ENCODE data around the gene AGK.
A peak's percentile ranks its signal among the peaks of the same experiment; 100 is the strongest.

The AGK gene

DNA sequence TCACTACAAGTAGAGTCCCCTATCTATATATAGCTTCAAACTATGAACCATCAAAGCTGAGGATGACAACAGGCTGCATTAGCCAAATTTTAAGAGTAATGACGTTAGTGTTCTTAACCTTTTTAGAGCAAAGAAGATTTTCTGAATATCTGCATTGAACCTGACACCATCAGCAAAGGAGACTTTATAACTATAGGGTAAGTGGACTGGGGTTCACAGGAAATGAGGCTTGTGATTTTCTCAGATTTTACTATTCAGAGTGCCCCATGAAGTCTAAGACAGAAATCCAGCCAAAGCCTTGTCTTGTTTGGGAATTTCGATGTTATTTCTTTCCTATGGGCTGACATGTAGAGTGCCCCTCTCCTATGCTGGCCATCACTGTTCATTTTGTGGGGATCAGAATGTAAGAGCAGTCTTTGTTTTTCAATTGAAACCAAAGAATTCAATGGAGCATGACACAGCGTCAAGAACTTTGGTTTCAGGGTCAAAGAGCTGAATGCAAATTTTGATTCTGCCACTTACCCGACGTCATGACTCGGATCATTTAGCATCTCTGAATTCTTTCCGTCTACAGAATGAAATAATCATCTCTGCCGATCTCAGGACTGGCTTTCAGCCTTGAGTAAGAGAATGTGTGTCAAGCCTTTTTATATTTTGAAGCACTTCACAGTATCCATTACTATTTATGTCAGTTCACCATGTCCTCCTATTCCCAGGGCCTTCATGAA is 98.1 kb downstream of the AGK start:
- no peak for DNase-seq

DNA sequence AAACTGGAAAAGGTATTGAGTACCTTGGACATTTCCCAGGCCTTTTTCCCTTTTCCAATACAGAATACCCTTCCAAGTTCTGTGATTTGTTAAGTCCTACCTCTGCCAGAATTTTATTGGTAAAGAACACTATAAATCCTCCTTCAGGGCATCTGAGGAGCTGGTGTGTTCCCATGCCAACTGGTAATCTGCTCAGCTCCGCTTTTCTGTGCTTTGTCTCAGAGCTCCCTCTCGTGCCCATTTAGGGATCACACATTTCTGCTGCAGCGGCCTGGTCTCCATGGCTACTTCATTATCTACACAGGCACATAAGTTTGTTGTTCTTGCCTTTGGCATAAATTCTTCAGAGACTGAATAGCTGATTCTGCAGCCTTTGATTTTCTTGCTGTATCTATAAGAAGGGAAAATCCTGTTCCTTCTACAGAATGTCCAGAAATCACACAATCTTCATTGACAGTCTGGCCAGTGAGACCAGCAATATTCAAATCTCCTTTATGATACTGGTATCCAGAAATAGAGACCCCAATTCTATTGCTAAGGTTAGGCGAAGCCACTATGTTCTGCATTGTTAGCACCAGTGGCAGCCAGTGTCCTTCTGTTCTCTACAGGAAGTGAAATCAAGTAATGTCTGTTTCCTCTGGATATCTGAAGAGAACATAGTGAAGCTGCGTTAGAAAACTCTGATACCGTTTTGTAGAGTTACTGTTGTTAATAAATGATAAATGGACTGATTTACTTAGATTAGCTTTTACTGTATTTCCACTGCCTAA is 98.8 kb downstream of the AGK start:
- peak; percentile 47 to 66 (median 61) for DNase-seq

DNA sequence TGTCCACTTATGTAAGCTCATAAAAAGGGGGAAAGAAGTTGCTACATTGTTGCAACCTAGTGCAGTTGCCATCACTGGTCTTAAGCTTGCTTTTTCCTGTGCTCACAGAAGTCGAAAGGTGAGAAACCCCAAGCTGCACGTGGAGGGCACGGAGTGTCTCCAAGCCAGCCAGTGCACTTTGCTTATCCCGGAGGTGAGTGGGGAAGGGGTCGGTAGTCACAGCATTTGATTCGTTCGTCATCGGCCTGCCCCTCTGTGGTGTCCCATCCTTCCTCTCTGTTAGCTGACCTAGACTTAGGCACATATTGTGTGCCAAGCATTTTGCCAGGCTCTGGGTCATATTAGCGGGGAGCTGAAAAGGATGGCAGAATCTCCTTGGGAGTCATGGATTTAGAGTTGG is 100.2 kb downstream of the AGK start:
- no peak for DNase-seq

DNA sequence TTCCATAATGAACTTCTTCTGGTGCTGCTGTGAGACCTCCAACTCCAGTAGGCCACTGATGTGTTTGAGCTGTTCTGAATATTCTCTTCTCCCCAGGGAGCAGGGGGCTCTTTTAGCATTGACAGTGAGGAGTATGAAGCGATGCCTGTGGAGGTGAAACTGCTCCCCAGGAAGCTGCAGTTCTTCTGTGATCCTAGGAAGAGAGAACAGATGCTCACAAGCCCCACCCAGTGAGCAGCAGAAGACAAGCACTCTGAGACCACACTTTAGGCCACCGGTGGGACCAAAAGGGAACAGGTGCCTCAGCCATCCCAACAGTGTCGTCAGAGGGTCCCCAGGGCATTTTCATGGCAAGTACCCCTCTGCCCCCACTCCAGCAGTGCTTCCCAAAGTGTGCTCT is 101.5 kb downstream of the AGK start:
- DNase-seq, result no peak

DNA sequence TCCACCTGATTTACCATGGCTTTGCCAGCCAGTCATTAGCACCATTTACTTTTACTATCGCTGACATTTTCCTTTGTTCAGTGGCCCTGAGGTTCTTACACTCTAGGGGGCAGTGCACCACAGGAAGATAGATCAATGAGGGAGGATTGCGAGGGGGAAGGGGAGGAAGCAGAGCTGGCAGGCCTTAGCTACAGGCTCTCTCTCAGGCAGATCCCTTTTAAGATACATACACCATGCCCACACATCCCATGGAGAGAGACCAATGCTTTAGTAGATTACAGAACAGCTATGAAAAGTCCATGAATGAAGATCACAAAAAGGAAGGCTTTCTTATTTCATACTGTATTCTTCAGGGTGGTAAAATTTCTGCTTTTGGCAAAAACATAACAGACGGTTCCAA is 103.3 kb downstream of the AGK start:
- peak; percentile 78 to 91 (median 87) for DNase-seq

DNA sequence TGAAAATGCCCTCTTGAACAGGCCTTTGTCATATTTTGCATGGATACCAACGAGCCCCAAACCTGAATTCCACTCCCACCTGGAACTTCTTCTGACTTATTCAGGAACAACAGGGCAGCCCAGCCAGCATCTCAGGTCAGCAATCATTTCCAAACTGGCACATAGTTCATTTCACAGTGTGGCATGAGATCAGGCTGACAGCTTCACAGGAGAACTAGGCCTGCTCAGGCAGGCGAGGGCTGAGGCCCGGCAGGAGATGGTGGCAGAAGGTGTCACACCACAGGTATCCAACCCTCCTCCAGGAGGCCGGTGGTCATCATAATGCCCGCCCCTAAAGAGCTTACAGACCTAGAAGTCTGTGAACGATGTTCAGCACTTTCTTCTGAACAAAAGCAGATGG is 108.3 kb downstream of the AGK start:
- no peak for DNase-seq

DNA sequence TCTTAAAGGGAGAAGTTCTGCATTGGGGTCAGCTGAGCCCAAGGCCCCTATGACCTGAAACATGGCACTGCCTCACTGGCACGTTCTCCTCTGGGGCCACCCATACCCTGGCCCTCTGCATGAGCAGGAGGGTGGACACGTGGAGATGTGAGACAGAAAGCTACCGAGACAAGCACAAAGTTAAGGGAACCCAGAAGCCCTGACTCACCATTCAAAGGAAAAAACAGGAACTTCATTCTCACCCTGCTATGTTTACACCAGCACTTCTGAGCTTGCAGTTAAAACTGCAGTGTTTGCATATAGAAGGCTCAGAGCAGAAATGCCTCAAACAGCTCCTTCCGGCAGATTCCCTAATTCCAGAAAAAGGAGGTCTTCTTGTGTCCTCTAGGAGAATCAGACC is 109.0 kb downstream of the AGK start:
- peak; percentile 82 to 95 (median 89) for DNase-seq

DNA sequence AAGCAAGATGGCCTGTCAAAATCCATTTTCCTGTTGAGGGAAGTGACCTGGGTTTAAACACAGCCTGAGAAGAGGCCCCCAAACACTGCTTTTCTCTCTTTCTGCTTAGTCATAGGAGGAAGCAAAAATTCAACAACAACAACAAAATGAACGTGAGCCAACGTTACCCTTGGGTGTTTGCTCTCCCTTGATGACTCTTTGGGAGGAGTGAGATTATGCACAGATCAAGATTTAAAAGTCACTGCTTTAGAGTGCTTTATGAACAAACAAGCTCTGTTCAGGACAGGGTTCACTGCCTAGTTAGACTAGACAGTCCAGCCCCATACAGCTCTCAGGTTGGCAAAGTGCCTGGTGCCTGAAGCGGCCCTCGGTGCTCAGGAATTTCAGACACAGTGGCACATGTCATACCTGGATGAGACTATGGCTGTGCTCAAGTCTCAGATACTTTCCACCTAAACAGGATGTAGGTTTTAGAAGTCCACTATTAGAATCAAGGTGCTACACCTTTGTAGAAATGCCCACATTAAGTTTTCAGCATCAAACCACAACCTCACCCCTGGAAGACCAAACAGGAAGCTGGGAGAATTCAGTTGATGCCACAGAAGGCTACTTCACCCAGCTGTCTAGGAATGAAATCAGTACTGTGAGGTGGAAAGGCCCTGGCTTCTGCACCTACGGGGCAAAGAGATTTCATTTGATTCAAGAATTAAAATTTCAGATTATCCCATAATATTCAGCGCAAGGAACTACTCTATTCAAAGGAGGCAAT is 112.1 kb downstream of the AGK start:
- DNase-seq, result peak in 3 of 4 experiments; percentile 9 to 49 (median 44)

DNA sequence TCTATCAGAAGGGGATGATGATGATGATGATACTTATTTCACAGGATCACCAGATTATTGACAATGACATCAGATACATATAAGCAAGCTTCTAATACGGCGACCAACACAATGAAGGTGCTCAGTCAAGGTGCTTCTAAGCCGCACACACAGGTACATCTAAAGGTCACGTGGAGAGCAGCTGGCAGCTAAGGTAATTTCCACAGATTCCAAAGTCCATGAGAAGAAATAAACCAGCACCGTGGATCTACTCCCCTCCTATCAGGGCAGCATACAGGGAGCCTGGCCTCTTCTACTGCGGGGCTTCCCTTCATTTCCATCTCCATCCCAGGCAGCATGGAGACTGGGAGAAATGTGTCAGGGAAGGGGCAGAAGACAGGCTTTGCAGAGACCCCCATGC is 113.2 kb downstream of the AGK start:
- DNase-seq, result no peak

DNA sequence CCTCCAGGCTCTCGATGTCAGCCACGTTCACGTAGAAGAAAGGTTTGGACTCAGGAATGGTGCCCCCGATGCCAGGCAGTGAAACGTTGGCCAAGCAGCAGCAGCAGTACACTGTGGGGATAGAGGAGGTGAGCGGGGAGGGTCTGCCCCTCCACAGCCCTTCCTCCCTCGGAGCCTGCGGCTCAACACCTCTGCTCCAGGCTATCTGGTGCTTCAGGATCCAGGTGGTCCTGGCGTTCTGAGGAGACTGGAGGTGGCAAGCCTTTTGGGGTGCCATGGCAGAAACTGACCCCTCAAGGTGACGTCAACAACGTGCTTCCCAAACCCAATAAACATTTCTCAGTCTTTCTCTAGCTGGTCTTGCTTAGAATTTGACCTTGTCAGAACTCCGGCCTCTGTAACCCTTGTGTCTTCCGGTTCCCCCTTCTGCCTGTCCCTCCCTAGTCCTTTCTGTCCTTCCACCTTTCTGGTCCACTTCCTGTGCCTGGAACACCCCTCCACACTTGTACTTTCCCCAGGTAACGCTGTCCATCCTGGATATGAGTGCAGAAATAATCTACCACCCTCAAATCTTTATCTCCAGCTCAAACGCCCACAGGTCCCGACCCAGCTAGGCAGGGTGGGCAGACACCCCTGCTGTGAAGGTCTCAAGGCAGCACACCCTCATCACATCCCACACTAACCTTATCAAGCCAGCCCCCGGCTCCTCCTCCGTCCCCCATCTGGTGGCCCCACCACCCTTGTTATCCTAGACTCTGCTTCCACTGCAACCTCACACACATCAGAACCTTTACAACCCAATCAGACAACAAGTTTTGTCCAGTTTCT is 114.2 kb downstream of the AGK start:
- DNase-seq, result no peak

DNA sequence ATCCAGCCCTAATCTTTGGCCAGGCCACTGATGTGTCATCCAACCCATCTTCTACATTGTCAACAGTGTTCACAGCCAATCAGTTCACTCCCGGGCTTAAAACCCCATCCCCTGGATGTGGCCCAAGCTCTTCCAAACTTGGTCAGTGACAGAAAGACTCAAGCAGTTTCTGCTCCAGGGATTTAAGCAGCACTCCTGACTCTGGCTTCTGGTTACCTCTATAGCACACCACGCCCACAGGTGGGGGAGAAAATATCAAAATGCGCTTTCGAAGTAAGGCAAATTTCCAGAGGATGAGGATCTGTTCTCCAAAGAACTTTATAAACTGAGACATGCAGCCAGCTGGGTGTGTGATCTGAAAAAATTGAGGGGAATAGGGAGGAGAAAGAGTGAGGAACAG is 114.9 kb downstream of the AGK start:
- DNase-seq, result no peak

DNA sequence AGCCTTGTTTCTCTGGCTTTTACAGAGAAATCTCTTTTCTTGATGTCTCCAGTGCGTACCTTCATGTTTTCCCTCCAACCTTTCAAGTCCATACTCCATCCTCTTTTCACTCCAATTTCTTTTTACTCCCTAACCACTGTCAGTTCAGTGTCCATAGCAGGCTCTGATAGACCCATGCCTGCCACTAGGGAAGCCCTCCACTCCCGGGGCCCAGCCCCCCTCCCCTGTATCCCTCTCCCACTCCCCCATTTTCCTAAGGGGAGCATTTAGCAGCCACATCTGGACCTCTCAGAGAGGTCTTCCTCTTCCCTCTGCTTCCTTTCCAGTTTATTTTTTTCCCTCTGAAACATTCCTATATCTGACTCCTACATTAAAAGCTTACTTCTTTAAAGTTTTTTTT is 117.6 kb downstream of the AGK start:
- DNase-seq, result no peak

DNA sequence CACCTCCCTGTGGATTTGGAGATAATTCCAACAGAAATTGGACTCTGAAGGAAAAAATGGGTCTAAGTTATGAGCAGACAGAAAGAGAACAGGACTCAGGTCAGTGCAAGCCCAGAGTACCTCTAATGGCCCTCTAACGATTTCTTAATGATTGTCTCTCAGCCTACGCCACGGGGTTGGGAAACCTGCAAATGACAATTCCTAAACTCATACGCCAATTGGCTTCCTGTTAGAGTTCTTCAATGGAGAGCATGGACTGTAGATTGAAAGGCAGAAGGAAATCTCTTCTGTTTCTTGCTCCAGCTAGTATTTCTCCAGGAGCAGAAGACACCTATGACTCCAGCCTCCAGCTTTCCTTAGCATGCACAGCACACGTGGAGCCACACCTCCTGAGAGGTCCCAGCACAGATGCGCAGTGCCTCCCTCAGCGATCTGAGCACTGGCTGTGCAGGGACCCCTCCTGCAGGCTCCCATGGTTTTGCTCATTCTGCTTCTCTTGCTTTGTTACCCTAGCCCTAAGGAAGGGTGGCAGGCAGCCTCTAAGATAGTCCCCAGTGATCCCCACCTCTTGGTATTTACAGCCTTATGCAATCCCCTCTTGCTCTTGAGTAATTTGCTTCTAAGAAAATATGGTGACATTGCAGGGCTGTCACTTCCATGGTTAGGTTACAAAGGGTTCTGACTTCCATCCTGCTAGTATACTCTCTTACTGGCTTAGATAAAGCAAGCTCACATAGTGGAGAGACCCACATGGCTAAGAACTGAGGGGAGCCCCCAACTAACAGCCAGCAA is 120.7 kb downstream of the AGK start:
- DNase-seq, result peak; percentile 66 to 77 (median 76)

DNA sequence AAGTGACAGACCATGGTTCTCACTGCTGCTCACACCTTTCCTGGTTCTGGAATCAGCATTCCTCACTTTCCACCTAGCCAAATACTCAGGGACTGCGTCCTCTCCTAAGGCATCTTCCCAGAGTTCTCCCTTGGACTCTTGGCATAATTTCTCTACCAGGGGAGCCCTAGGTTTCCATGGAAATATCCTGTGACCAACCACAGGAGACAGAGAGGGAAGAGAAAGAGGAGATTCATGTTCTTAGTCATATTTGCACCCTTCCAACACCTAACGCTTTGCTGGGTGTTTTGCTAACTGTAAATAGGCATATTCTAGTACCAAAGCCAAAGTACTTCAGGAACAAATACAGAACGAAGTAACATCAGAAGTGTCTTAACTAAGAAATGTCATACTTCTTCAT is 122.1 kb downstream of the AGK start:
- DNase-seq, result no peak

DNA sequence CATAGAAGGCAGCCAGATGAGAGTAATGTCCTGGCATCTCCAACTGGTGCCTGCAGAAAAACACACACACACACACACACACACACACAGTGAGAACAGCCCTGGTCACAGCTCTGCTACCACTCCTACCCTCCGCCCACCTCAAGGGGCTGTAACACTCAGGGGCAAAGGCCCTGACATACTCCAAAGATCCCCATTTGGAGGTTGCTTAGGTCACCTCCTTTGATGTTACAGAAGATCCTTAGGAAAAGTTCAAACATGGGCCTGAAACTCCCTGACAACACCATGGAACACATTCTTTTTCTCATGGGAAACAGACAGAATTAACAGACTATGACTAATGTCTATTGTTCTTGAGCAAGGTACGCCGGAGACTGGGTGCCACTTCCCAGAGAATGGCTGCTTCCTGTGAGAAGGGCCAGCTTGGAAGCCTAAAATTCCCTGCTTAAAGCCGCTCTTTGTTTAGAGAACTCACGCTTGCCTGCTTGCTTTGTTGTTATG is 123.0 kb downstream of the AGK start:
- peak; percentile 68 to 89 (median 72) for DNase-seq

DNA sequence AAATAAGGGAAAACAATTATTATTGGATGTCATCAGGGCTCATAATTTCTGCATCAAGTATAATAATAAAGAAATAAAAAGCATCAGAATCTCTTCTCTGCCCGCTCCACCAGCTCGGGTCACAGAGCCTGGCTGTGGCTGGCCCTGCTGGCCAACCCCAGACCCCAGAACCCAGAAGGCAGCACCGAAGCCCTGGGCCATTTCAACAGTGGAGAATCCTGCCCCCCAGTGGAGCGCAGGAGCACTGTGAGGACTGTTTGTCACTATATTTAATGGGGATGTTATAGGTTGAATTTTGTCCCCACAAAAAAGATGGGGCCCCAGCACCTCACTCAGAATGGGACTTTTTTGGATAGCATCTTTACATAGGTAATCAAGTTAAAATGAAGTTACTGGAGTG is 123.5 kb downstream of the AGK start:
- DNase-seq, result peak in 1 of 4 experiments; percentile 19

DNA sequence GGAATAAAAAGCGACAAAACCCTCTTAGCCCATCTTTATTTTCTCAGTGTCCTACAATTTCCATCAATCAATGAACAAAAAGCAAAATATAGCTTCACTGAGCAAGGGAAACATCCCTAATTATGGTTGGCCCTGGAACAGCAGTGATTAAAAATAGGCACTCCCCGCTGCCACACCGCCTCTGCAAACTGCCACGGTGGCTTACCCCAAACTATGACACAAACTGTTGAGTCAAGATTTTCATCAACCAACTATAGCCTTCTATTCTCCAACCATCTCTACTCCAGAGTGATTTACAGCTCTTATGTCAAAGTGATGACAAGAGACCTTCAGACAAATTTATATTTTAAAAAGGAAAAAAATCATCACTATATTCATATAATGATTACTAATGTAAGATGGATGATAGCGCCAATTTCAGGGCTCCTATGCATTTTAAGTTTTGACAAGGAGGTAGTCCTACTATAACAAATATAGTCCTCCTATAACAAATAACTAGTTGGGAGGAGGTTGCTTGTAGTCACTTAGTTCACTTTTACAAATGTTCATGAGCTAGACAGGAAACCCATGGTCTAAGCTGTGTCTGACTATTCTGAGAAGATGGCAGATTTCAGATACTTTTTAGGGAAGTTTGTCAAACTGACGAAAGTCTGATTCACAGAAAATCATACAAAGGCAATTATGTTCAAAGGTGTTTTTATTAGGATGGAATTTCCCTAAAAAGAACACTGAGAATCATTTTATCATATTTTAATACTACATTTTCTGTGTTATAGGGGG is 124.4 kb downstream of the AGK start:
- DNase-seq, result peak; percentile 50 to 87 (median 68)

DNA sequence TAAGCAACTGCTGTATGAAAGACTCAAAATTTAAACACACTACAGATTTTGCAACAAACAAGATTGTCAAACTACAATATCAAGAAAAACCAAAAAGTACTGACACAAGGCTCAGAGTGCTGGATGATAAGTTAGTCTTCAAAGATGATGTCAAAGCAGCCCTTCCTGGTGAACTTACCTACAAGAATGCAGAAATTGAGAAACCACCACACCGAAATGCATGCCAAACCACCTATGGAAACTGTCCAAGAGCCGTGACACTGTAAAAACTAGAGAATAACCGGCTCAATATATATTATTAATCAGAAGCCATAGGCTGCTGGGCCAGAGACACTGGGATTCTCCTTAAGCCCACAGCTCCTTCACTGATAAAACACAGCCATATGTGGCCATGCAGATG is 125.4 kb downstream of the AGK start:
- DNase-seq, result no peak

DNA sequence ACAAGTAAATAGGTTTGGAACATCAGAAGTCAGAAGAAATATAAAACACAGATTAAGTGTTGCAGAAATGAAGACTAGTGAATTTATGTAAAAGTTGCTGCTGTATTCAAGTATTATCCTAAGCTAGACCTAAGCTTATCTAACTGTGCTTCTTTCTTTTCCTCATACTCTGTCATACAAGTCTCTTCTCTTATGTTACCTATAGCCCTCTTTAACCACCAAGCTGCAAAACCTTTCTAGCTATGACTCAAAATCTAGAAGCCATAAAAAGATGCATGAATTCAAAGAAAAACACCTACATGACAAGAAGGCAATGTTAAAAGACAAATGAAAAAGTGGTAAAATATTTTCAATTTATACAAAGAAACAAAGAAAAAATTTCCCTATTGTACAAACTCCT is 127.8 kb downstream of the AGK start:
- no peak for DNase-seq

DNA sequence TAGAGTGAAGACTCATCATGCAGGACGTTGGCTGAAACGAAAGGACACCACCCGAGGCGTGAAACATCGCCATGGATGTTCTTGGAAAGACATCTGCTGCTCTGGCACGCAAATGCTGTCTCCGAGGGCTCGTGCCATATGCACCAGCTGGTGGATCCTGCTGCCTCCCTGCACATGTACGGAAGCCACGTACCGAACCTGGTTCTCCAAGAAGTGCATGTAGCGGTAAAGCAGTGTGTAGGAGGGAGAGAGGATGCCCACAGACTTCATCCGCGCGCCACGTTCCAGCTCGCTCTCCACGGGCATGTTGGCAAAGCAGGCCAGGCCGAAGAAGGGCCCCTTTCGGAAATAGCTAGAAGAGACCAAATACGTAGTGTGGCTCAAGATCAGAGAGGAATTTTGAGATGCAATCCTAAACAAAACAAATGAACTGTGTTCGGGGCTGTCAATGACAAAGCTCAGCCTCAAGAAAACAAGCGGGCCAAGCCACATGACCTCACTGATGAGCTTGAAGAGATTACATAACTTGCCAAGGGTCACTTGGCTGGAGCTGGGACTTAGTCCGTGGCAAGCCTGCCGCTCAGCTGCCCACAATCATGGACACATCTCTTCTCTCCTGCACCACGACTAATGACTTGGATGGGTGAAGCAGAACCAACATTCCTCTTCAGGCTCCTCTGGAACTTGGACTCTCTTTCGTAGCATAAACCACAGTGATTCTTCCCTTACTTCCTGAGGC is 134.2 kb downstream of the AGK start:
- no peak for DNase-seq

Data from suppressor macrophage (primary cell).